HepG2 (cell line): ENCODE data around the gene CALML5.

Experiments
- HDAC6 ChIP-seq: fragments of 200-600 bp; sonication (generic); IDR thresholded peaks from 2 replicates; pipeline ENCODE4 v1.7.0; 2017; ENCODE audit warnings: mild to moderate bottlenecking, antibody characterized with exemption, low read length, low read depth
- HNRNPL ChIP-seq: fragments of 200-400 bp; formaldehyde crosslinking; IDR thresholded peaks from 2 replicates; pipeline ENCODE4 v1.6.1; 2017; ENCODE audit warnings: mild to moderate bottlenecking, low read depth, low read length
- SMAD3 ChIP-seq: sonication (generic); formaldehyde crosslinking; IDR thresholded peaks from 2 replicates; pipeline ENCODE4 v1.4.0; 2020; ENCODE audit warnings: missing genetic modification reagents
- XBP1 ChIP-seq: sonication (generic); formaldehyde crosslinking; IDR thresholded peaks from 2 replicates; pipeline ENCODE4 v1.5.0; 2020; ENCODE audit warnings: missing genetic modification reagents
- ZNF354B ChIP-seq: sonication (generic); formaldehyde crosslinking; IDR thresholded peaks from 2 replicates; pipeline ENCODE4 v1.8.0; 2022; ENCODE audit warnings: mild to moderate bottlenecking, missing genetic modification reagents
- TF ChIP-seq, protein P1 (sequence below): fragments of 450-650 bp; IDR thresholded peaks from 2 replicates; pipeline ENCODE4 v1.6.1; 2017; ENCODE audit warnings: mild to moderate bottlenecking
- TF ChIP-seq, protein P2 (sequence below): sonication (generic); formaldehyde crosslinking; IDR thresholded peaks from 2 replicates; pipeline ENCODE4 v1.5.1; 2020; ENCODE audit warnings: mild to moderate bottlenecking, missing genetic modification reagents, moderate library complexity
- TF ChIP-seq, protein P3 (sequence below), 2 experiments: sonication (generic) in 1 of 2; formaldehyde crosslinking in 1 of 2; IDR thresholded peaks; 2 replicates each; pipeline versions ENCODE4 v1.4.0 to v1.6.1; 2018 to 2020; ENCODE audit warnings: missing genetic modification reagents in 2 of 2, borderline replicate concordance in 1 of 2, low read depth in 1 of 2, mild to moderate bottlenecking in 1 of 2, missing biosample characterization in 1 of 2

DNA sequence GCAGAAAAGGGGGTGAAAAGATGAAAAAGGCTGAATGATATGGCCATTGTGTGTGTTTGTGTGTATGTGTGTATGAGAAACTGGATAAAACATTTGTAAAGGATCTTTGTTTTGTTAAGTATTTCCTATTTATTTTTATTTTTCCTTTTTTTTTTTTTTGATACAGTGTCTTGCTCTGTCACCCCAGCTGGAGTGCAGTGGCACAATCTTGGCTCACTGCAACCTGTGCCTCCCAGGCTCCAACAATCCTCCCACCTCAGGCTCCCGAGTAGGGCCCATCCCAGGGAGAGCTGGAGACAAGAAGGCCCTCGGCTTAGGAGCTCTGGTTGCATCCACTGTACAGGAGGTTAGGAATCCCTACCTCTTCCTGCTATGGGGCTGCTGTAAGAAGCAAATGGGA, 6.9 kb upstream of the CALML5 start:
- TF ChIP-seq, protein P1, sequence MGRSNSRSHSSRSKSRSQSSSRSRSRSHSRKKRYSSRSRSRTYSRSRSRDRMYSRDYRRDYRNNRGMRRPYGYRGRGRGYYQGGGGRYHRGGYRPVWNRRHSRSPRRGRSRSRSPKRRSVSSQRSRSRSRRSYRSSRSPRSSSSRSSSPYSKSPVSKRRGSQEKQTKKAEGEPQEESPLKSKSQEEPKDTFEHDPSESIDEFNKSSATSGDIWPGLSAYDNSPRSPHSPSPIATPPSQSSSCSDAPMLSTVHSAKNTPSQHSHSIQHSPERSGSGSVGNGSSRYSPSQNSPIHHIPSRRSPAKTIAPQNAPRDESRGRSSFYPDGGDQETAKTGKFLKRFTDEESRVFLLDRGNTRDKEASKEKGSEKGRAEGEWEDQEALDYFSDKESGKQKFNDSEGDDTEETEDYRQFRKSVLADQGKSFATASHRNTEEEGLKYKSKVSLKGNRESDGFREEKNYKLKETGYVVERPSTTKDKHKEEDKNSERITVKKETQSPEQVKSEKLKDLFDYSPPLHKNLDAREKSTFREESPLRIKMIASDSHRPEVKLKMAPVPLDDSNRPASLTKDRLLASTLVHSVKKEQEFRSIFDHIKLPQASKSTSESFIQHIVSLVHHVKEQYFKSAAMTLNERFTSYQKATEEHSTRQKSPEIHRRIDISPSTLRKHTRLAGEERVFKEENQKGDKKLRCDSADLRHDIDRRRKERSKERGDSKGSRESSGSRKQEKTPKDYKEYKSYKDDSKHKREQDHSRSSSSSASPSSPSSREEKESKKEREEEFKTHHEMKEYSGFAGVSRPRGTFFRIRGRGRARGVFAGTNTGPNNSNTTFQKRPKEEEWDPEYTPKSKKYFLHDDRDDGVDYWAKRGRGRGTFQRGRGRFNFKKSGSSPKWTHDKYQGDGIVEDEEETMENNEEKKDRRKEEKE, result no peak
- no peak for TF ChIP-seq HDAC6
- TF ChIP-seq XBP1 (CRISPR knock-in tag), result no peak
- no peak for TF ChIP-seq HNRNPL
- TF ChIP-seq ZNF354B (CRISPR knock-in tag), result no peak
- TF ChIP-seq, protein P2, sequence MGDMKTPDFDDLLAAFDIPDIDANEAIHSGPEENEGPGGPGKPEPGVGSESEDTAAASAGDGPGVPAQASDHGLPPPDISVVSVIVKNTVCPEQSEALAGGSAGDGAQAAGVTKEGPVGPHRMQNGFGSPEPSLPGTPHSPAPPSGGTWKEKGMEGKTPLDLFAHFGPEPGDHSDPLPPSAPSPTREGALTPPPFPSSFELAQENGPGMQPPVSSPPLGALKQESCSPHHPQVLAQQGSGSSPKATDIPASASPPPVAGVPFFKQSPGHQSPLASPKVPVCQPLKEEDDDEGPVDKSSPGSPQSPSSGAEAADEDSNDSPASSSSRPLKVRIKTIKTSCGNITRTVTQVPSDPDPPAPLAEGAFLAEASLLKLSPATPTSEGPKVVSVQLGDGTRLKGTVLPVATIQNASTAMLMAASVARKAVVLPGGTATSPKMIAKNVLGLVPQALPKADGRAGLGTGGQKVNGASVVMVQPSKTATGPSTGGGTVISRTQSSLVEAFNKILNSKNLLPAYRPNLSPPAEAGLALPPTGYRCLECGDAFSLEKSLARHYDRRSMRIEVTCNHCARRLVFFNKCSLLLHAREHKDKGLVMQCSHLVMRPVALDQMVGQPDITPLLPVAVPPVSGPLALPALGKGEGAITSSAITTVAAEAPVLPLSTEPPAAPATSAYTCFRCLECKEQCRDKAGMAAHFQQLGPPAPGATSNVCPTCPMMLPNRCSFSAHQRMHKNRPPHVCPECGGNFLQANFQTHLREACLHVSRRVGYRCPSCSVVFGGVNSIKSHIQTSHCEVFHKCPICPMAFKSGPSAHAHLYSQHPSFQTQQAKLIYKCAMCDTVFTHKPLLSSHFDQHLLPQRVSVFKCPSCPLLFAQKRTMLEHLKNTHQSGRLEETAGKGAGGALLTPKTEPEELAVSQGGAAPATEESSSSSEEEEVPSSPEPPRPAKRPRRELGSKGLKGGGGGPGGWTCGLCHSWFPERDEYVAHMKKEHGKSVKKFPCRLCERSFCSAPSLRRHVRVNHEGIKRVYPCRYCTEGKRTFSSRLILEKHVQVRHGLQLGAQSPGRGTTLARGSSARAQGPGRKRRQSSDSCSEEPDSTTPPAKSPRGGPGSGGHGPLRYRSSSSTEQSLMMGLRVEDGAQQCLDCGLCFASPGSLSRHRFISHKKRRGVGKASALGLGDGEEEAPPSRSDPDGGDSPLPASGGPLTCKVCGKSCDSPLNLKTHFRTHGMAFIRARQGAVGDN (CRISPR knock-in tag), result no peak
- TF ChIP-seq, protein P3, sequence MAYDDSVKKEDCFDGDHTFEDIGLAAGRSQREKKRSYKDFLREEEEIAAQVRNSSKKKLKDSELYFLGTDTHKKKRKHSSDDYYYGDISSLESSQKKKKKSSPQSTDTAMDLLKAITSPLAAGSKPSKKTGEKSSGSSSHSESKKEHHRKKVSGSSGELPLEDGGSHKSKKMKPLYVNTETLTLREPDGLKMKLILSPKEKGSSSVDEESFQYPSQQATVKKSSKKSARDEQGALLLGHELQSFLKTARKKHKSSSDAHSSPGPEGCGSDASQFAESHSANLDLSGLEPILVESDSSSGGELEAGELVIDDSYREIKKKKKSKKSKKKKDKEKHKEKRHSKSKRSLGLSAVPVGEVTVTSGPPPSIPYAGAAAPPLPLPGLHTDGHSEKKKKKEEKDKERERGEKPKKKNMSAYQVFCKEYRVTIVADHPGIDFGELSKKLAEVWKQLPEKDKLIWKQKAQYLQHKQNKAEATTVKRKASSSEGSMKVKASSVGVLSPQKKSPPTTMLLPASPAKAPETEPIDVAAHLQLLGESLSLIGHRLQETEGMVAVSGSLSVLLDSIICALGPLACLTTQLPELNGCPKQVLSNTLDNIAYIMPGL (CRISPR knock-in tag; IDR thresholded peaks at IDR 0.05; ENCODE audit: borderline replicate concordance in 1 of 2, low read depth in 1 of 2), result no peak
- no peak for TF ChIP-seq SMAD3
